ENCODE data around the gene CDC25A.
"Not testable (repeated sequence)": the region's sequence is repeated elsewhere in the genome, so short reads cannot be mapped to it uniquely, and the experiment has no call there.

Gene CDC25A

GRCh38 chr3:48188266-48189201, at the start of gene CDC25A:
CDC25A (minus strand) TSS chr3:48188417; CDS start chr3:48187947, 470 bp downstream.
- DNase-seq (ENCODE audit: low read depth) = peak; percentile 87

GRCh38 chr3:48236531-48236930, 48.3 kb upstream of the CDC25A start:
- no peak for DNase-seq (ENCODE audit: low read depth)

GRCh38 chr3:48233542-48233941, 45.3 kb upstream of the CDC25A start:
- DNase-seq (ENCODE audit: low read depth) = no peak

- peak; percentile 37 for DNase-seq (ENCODE audit: low read depth)
These were observed 44.5 kb upstream of the CDC25A start for GRCh38 chr3:48232734-48233133.

GRCh38 chr3:48232232-48232631, 44.0 kb upstream of the CDC25A start:
- no peak for DNase-seq (ENCODE audit: low read depth)

GRCh38 chr3:48226939-48227338, 38.7 kb upstream of the CDC25A start:
- no peak for DNase-seq (ENCODE audit: low read depth)

GRCh38 chr3:48225587-48225986, 37.4 kb upstream of the CDC25A start:
- no peak for DNase-seq (ENCODE audit: low read depth)

GRCh38 chr3:48222616-48223513, 34.6 kb upstream of the CDC25A start, which contains the start of gene CAMP:
CAMP (plus strand) TSS chr3:48223495; CDS start chr3:48223512, 17 bp downstream.
- DNase-seq (ENCODE audit: low read depth) = no peak

- DNase-seq (ENCODE audit: low read depth) = no peak
These were observed 32.5 kb upstream of the CDC25A start for GRCh38 chr3:48220746-48221145.

GRCh38 chr3:48219543-48219942, 31.3 kb upstream of the CDC25A start:
- DNase-seq (ENCODE audit: low read depth) = no peak

GRCh38 chr3:48218537-48218936, 30.3 kb upstream of the CDC25A start:
- no peak for DNase-seq (ENCODE audit: low read depth)

GRCh38 chr3:48217449-48217848, 29.2 kb upstream of the CDC25A start:
- no peak for DNase-seq (ENCODE audit: low read depth)

- no peak for DNase-seq (ENCODE audit: low read depth)
These were observed 27.7 kb upstream of the CDC25A start for GRCh38 chr3:48215876-48216275.

- DNase-seq (ENCODE audit: low read depth) = no peak
These were observed 27.2 kb upstream of the CDC25A start for GRCh38 chr3:48215466-48215865.

- no peak for DNase-seq (ENCODE audit: low read depth)
These were observed 26.8 kb upstream of the CDC25A start for GRCh38 chr3:48215019-48215418.

GRCh38 chr3:48214225-48214624, 26.0 kb upstream of the CDC25A start:
- DNase-seq (ENCODE audit: low read depth) = no peak

- DNase-seq (ENCODE audit: low read depth) = not testable (repeated sequence)
These were observed 23.6 kb upstream of the CDC25A start for GRCh38 chr3:48211776-48212175.

GRCh38 chr3:48210534-48210933, 22.3 kb upstream of the CDC25A start:
- DNase-seq (ENCODE audit: low read depth) = not testable (repeated sequence)

- DNase-seq (ENCODE audit: low read depth) = no peak
These were observed 21.2 kb upstream of the CDC25A start for GRCh38 chr3:48209445-48209844.

- DNase-seq (ENCODE audit: low read depth) = no peak
These were observed 19.9 kb upstream of the CDC25A start for GRCh38 chr3:48208076-48208475.

- no peak for DNase-seq (ENCODE audit: low read depth)
These were observed 14.4 kb upstream of the CDC25A start for GRCh38 chr3:48202632-48203031.

GRCh38 chr3:48199117-48199516, 10.9 kb upstream of the CDC25A start:
- DNase-seq (ENCODE audit: low read depth) = no peak

- DNase-seq (ENCODE audit: low read depth) = no peak
These were observed 8.4 kb upstream of the CDC25A start for GRCh38 chr3:48196611-48197010.
